Gastroesophageal sphincter (tissue), 4 donors: ENCODE measurements around the gene ZNF568. TPM values are rescaled to one million over a fixed set of nuclear protein-coding genes. Genes with fewer than 3 reads are reported as not detected.

Experiments
- ATAC-seq: fragments of 150-250 bp; one replicate; pipeline ENCODE4 v1.9.1; 2016; ENCODE audit warnings: mild to moderate bottlenecking, moderate library complexity
- H3K27ac ChIP-seq, 4 donors: fragments of 200-600 bp; sonication (generic) in 3 of 4; 1 replicate in 3 of 4; 2 replicates in 1 of 4; pipeline ENCODE4 v1.5.1; 2016 to 2019
- H3K27me3 ChIP-seq: fragments of 200-600 bp; sonication (generic); one replicate; pipeline ENCODE4 v1.5.1; 2019
- H3K36me3 ChIP-seq, 2 donors: fragments of 200-600 bp; sonication (generic); one replicate each; pipeline ENCODE4 v1.5.1; 2019; ENCODE audit warnings: control low read depth in 1 of 2
- H3K4me1 ChIP-seq, 3 donors: fragments of 200-600 bp; sonication (generic); 1 replicate in 2 of 3; 2 replicates in 1 of 3; pipeline ENCODE4 v1.5.1; 2016 to 2019; ENCODE audit warnings: control low read depth in 2 of 3
- H3K4me3 ChIP-seq, 2 donors: fragments of 200-600 bp; sonication (generic); one replicate each; pipeline ENCODE4 v1.5.1; 2019; ENCODE audit warnings: mild to moderate bottlenecking in 1 of 2, moderate library complexity in 1 of 2
- H3K9me3 ChIP-seq, 3 donors: fragments of 200-600 bp; sonication (generic); one replicate each; pipeline ENCODE4 v1.5.1; 2017 to 2019; ENCODE audit warnings: control low read depth in 2 of 3
- CTCF ChIP-seq, 4 experiments: fragments of 200-600 bp in 2 of 4; fragments of 450-650 bp in 2 of 4; sonication (generic) in 1 of 4; IDR thresholded peaks; one replicate each; pipeline ENCODE4 v1.5.1; 2017 to 2019; ENCODE audit warnings: antibody characterized with exemption in 4 of 4, mild to moderate bottlenecking in 2 of 4, moderate library complexity in 2 of 4
- EP300 ChIP-seq: sonication (generic); formaldehyde crosslinking; IDR thresholded peaks from one replicate; pipeline ENCODE4 v1.6.1; 2017; ENCODE audit warnings: antibody characterized with exemption, mild to moderate bottlenecking
- POLR2A ChIP-seq, 2 donors: fragments of 450-650 bp; IDR thresholded peaks; one replicate each; pipeline ENCODE4 v1.6.1; 2017; ENCODE audit warnings: antibody characterized with exemption in 2 of 2, mild to moderate bottlenecking in 2 of 2, moderate library complexity in 1 of 2
- POLR2AphosphoS5 ChIP-seq: sonication (generic); formaldehyde crosslinking; IDR thresholded peaks from one replicate; pipeline ENCODE4 v1.6.1; 2017; ENCODE audit warnings: antibody characterized with exemption
- WGBS, 2 donors: methylation state at CpG; one replicate each; pipeline ENCODE4 v1.1.5; 2018; ENCODE audit warnings: low coverage in 1 of 2; 5-methylcytosine and 5-hydroxymethylcytosine counted together
- total RNA-seq, 4 donors: library from RNA; depleted of rRNA; stranded (reverse); fragments of >200 nt; gene quantifications; one replicate each; pipeline ENCODE4 v1.1.0, GENCODE V29; 2016

The ZNF568 gene
- total RNA-seq, 4 donors from 2014 or later = 10.6 to 20.7 (median 15.4) TPM

- TF ChIP-seq EP300 (no peak), CTCF (IDR thresholded peaks at IDR 0.05) (no peak), POLR2AphosphoS5 (no peak), POLR2A (IDR thresholded peaks at IDR 0.05) (no peak)
- H3K9me3 ChIP-seq = peaks cover 0 to 92% (median 2%) of the 10 kb centered on the region in 3 donors
- no peak overlapping the region for H3K4me3 ChIP-seq
- H3K27ac ChIP-seq = no peak overlapping the region
- no peaks in the 10 kb centered on the region for H3K27me3 ChIP-seq
- WGBS, 2 donors = 94 to 100% methylated on average over 3 to 5 of the region's 5 CpGs
- H3K36me3 ChIP-seq = peaks cover 19 to 85% of the 10 kb centered on the region in 2 donors
- ATAC-seq = no peak
- H3K4me1 ChIP-seq = no peaks in the 10 kb centered on the region
Measured at GRCh38 chr19:36950335-36951119, 34.4 kb downstream of the ZNF568 start.

- no peak for ATAC-seq
- H3K4me3 ChIP-seq = no peak overlapping the region
Measured at GRCh38 chr19:36962346-36962745, 46.2 kb downstream of the ZNF568 start.

DNA sequence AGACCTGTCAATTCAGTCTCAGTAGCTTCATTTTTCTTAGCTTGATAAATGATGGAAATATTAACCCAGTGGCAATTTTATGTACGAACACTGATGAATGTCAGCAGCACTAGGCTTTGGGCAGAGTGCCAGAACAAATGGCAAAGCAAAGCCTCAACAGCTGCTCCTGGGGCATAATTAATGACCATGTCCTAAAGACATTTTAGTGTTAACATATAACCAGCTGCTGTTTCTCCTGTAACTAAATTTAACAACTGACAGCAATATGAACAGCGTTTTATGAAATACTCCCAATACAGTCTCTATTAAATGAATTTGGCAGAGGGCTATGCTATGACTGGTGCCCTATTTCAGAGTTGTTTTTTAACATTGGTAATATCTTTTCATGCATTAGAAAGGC lies 47.1 kb downstream of the ZNF568 start:
- ATAC-seq = no peak
- Histone ChIP-seq H3K9me3 (peaks cover 0 to 34% (median 3%) of the 10 kb centered on the region in 3 donors), H3K27ac (no peak overlapping the region), H3K4me3 (no peak overlapping the region), H3K27me3 (no peaks in the 10 kb centered on the region), H3K36me3 (peaks cover 0 to 25% of the 10 kb centered on the region in 2 donors), H3K4me1 (peaks cover 0 to 4% (median 0%) of the 10 kb centered on the region in 3 donors)
- 0 to 13% methylated on average over 2 of the region's 2 CpGs for WGBS, 2 donors
- TF ChIP-seq CTCF (IDR thresholded peaks at IDR 0.05) (no peak), EP300 (no peak), POLR2AphosphoS5 (no peak), POLR2A (IDR thresholded peaks at IDR 0.05) (no peak)

More at GRCh38 chr19:36962346-36962745, 46.2 kb downstream of the ZNF568 start:
- Histone ChIP-seq H3K27ac (no peak overlapping the region), H3K27me3 (no peaks in the 10 kb centered on the region), H3K9me3 (peaks cover 0 to 36% (median 3%) of the 10 kb centered on the region in 3 donors), H3K4me1 (peaks cover 0 to 4% (median 0%) of the 10 kb centered on the region in 3 donors), H3K36me3 (peaks cover 0 to 25% of the 10 kb centered on the region in 2 donors)
- TF ChIP-seq CTCF (IDR thresholded peaks at IDR 0.05) (no peak), EP300 (no peak), POLR2AphosphoS5 (no peak), POLR2A (IDR thresholded peaks at IDR 0.05) (no peak)
- 80 to 85% methylated on average over 1 to 6 of the region's 6 CpGs for WGBS, 2 donors

DNA sequence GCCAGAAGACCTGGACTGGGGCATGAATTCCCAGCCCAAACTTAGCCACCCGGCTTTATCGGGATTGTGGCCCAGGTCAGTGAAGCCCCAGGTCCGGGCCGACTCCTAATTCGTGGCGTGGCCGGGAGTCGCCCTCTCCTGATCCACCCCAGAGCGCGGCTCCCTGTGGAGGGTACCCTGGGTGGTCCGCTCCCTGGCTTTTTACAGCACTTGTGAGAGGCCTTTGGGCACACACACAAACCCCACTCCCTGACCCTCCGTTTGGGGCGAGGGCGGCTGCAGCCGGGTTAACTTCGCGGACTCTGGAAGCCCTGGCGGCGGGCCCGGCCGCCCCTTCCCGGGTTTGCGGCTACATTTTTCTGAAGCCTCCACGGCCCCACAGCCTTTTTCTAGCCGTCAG lies 56.4 kb downstream of the ZNF568 start:
- peaks cover 0 to 4% (median 0%) of the 10 kb centered on the region in 3 donors for H3K9me3 ChIP-seq
- ATAC-seq = no peak
- WGBS, 2 donors = no CpG with 5 or more reads among the region's 25 CpGs

More for the DNA sequence above, 56.4 kb downstream of the ZNF568 start:
- Histone ChIP-seq H3K4me3 (peak overlapping the region; percentile 39 to 64), H3K36me3 (peaks cover 0 to 17% of the 10 kb centered on the region in 2 donors), H3K4me1 (peaks cover 0 to 19% (median 7%) of the 10 kb centered on the region in 3 donors), H3K27ac (peak overlapping the region in 3 of 4 donors; percentile 85 to 87 (median 86)), H3K27me3 (no peaks in the 10 kb centered on the region)
- no peak for TF ChIP-seq POLR2A (IDR thresholded peaks at IDR 0.05)
- no peak for TF ChIP-seq POLR2AphosphoS5
- no peak for TF ChIP-seq CTCF (IDR thresholded peaks at IDR 0.05)
- no peak for TF ChIP-seq EP300
